Measurements from ENCODE around the gene GDF11.

Gene GDF11

DNA sequence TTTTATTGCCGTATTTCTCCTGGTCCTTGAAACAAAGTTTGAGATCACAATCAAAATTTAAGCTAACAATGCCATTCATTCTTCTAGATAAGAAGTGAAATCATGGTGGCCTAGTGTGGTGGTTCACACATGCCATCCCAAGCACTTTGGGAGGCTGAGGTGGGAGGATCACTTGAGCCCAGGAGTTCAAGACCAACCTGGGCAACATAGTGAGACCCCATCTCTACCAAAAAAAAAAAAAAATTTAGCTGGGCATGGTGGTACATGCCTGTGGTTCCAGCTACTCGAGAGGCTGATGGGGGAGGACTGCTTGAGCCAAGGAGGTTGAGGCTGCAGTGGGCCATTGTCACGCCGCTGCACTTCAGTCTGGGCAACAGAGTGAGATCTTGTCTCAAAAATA is 24.2 kb downstream of the GDF11 start:
- DNase-seq (ENCODE audit: low read depth): no peak
- TF ChIP-seq, protein P1, sequence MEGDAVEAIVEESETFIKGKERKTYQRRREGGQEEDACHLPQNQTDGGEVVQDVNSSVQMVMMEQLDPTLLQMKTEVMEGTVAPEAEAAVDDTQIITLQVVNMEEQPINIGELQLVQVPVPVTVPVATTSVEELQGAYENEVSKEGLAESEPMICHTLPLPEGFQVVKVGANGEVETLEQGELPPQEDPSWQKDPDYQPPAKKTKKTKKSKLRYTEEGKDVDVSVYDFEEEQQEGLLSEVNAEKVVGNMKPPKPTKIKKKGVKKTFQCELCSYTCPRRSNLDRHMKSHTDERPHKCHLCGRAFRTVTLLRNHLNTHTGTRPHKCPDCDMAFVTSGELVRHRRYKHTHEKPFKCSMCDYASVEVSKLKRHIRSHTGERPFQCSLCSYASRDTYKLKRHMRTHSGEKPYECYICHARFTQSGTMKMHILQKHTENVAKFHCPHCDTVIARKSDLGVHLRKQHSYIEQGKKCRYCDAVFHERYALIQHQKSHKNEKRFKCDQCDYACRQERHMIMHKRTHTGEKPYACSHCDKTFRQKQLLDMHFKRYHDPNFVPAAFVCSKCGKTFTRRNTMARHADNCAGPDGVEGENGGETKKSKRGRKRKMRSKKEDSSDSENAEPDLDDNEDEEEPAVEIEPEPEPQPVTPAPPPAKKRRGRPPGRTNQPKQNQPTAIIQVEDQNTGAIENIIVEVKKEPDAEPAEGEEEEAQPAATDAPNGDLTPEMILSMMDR (IDR thresholded peaks at IDR 0.05; ENCODE audit: control insufficient read depth, extremely low read depth, insufficient read depth): no peak
- no peak overlapping the region for H3K4me3 ChIP-seq (ENCODE audit: low read depth, low read length)

GRCh38 chr12:55771736-55772135 is 28.8 kb downstream of the GDF11 start:
- no peak for DNase-seq (ENCODE audit: low read depth)
- H3K4me3 ChIP-seq (ENCODE audit: low read depth, low read length): no peak overlapping the region
- TF ChIP-seq, protein P1 (IDR thresholded peaks at IDR 0.05; ENCODE audit: control insufficient read depth, extremely low read depth, insufficient read depth): no peak

DNA sequence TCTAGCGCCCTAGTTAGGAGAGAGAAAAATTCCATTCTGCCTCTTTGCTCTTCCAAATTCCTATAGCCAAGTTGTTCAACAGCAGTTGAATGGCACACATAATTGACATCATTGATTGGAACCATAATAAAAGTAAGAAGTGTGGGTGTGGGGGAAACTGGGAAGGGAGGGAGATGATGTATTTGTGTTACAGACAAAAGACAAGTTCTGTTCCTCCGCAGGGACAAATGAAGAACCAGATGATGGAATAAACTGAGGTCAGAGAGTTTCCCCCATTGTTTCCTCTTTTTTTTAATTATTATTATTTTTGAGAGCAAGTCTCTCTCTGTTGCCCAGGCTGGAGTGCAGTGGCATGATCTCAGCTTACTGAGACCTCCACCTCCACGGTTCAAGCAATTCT is 34.9 kb downstream of the GDF11 start:
- no peak overlapping the region for H3K4me3 ChIP-seq (ENCODE audit: low read depth, low read length)
- DNase-seq (ENCODE audit: low read depth): no peak
- TF ChIP-seq, protein P1 (IDR thresholded peaks at IDR 0.05; ENCODE audit: control insufficient read depth, extremely low read depth, insufficient read depth): no peak

DNA sequence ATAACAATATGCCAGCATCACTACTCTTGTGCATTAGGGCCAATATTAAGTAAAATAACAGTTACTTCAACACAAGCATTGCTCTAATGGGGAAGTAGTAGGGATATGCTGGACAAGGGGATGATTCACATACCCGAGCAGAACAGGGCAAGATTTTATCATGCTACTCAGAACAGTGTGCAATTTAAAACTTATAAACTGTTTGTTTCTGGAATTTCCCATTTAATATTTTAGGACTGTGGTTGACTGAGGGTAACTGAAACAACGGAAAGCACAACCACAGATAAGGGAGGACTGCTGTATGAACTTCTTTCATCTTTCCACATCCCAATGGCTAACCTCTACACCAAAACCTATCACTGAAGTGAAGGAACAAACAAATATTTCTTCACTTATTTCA is 37.8 kb downstream of the GDF11 start:
- DNase-seq (ENCODE audit: low read depth): no peak
- no peak overlapping the region for H3K4me3 ChIP-seq (ENCODE audit: low read depth, low read length)
- TF ChIP-seq, protein P1 (IDR thresholded peaks at IDR 0.05; ENCODE audit: control insufficient read depth, extremely low read depth, insufficient read depth): no peak

DNA sequence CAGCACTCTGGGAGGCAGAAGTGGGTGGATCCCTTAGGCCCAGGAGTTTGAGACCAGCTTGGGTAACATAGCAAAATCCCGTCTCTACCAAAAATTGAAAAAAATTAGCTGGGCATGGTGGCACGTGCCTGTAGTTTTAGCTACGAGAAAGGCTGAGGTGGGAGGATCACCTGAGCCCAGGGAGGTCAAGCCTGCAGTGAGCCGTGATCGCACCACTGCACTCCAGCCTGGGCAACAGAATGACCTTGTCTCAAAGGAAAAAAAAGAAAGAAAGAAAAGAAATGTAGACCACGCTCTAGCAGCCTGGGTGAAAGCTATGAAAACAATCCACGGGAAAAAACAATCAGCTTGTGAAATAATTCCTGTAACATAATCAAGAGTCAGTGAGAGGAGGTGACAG is 45.6 kb downstream of the GDF11 start:
- TF ChIP-seq, protein P1 (IDR thresholded peaks at IDR 0.05; ENCODE audit: control insufficient read depth, extremely low read depth, insufficient read depth): no peak
- H3K4me3 ChIP-seq (ENCODE audit: low read depth, low read length): no peak overlapping the region

DNA sequence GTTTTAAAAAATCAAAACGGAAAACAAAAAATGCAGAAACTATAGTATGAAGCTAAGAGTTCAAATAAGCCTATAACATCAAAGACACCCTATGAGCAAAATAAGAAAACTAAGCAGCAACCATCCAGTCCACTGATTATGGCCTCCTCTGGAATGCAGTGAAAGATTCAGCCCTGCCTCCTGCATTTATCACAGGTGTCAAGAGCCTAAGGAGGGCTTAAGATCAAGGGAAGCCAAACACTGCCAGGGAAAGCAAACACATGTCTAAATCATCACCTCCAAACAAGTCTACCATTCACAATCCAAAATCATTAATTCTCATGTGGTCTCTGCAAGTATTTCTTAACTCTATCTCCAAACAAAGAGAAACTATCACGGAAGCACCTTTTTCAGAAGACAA is 46.2 kb downstream of the GDF11 start:
- no peak for DNase-seq (ENCODE audit: low read depth)
- TF ChIP-seq, protein P1 (IDR thresholded peaks at IDR 0.05; ENCODE audit: control insufficient read depth, extremely low read depth, insufficient read depth): no peak
- no peak overlapping the region for H3K4me3 ChIP-seq (ENCODE audit: low read depth, low read length)

More for the DNA sequence above, 45.6 kb downstream of the GDF11 start:
- DNase-seq (ENCODE audit: low read depth): no peak

- H3K4me3 ChIP-seq (ENCODE audit: low read depth, low read length): no peak overlapping the region
- TF ChIP-seq, protein P1 (IDR thresholded peaks at IDR 0.05; ENCODE audit: control insufficient read depth, extremely low read depth, insufficient read depth): no peak
- no peak for DNase-seq (ENCODE audit: low read depth)
These were observed 47.0 kb downstream of the GDF11 start for GRCh38 chr12:55789893-55790292.

Data from LNCaP clone FGC (cell line).